Stomach (tissue), 9 donors: ENCODE results near the gene UXS1. TPM values are rescaled to one million over a fixed set of nuclear protein-coding genes. Genes with fewer than 3 reads are reported as not detected.

Experiments
- DNase-seq, 2 donors: peaks; one replicate each; pipeline versions ENCODE4 v3.0.0 to v3.0.0-alpha.2; 2013 to 2019
- H3K27ac ChIP-seq, 5 donors: fragments of 200-600 bp in 4 of 5; sonication (generic) in 4 of 5; one replicate each; pipeline ENCODE4 v1.5.1; 2013 to 2019; ENCODE audit warnings: mild to moderate bottlenecking in 1 of 5, moderate library complexity in 1 of 5
- H3K27me3 ChIP-seq, 3 donors: fragments of 200-600 bp; sonication (generic); one replicate each; pipeline ENCODE4 v1.5.1; 2017 to 2019; ENCODE audit warnings: mixed run types in 1 of 3
- H3K36me3 ChIP-seq, 4 donors: fragments of 200-600 bp; sonication (generic); 1 replicate in 3 of 4; 2 replicates in 1 of 4; pipeline ENCODE4 v1.5.1; 2016 to 2019
- H3K4me1 ChIP-seq, 4 donors: fragments of 200-600 bp; sonication (generic); one replicate each; pipeline ENCODE4 v1.5.1; 2016 to 2019
- H3K4me3 ChIP-seq, 4 donors: fragments of 200-600 bp; sonication (generic) in 3 of 4; one replicate each; pipeline ENCODE4 v1.5.1; 2016 to 2019; ENCODE audit warnings: mild to moderate bottlenecking in 1 of 4
- H3K9me3 ChIP-seq, 4 donors: fragments of 200-600 bp; sonication (generic); one replicate each; pipeline ENCODE4 v1.5.1; 2016 to 2019
- EP300 ChIP-seq: sonication (generic); formaldehyde crosslinking; IDR thresholded peaks from one replicate; pipeline ENCODE4 v1.6.1; 2017; ENCODE audit warnings: antibody characterized with exemption
- POLR2A ChIP-seq, 4 donors: fragments of 450-650 bp; IDR thresholded peaks; one replicate each; pipeline ENCODE4 v1.6.1; 2016; ENCODE audit warnings: antibody characterized with exemption in 4 of 4, control low read depth in 2 of 4, mild to moderate bottlenecking in 1 of 4, moderate library complexity in 1 of 4
- POLR2AphosphoS5 ChIP-seq, 3 donors: sonication (generic); formaldehyde crosslinking; IDR thresholded peaks; one replicate each; pipeline ENCODE4 v1.6.1; 2016; ENCODE audit warnings: antibody characterized with exemption in 3 of 3
- WGBS, 5 donors: extraction: QIAGEN DNeasy Blood & Tissue Kit in 3 of 5; methylation state at CpG; one replicate each; pipeline versions ENCODE4 v1.1.5 to v1.1.7; 2013 to 2018; 5-methylcytosine and 5-hydroxymethylcytosine counted together
- intact Hi-C: fragments of 100-400 bp; cut with DNase I; formaldehyde crosslinking; loops from one replicate; pipeline ENCODE4 v1.15.1; 2023; ENCODE audit warnings: low total_unique reads
- polyA plus RNA-seq, 3 donors: library from polyadenylated mRNA; stranded (reverse); fragments of 200-250 nt; gene quantifications; one replicate each; pipeline ENCODE4 v1.2.3, GENCODE V29; 2013
- total RNA-seq, 5 donors: library from RNA; depleted of rRNA; stranded (reverse); fragments of >200 nt; gene quantifications; one replicate each; pipeline versions ENCODE4 v1.1.0 to v1.2.3, GENCODE V29; 2014 to 2016
- TF ChIP-seq, protein P1 (sequence below), 7 experiments: fragments of 450-650 bp in 4 of 7; fragments of 200-600 bp in 3 of 7; sonication (generic) in 3 of 7; IDR thresholded peaks; one replicate each; pipeline ENCODE4 v1.5.1; 2016 to 2019; ENCODE audit warnings: antibody characterized with exemption in 7 of 7, control low read depth in 2 of 7, mild to moderate bottlenecking in 1 of 7
- donor health status: healthy with polysubstance abuse.
- donor health status: Bipolar disorder and iron deficiency.
- donor health status: healthy.

Gene UXS1
- total and polyA plus RNA-seq, 8 donors = 7.0 to 111 (median 16.8) TPM

DNA sequence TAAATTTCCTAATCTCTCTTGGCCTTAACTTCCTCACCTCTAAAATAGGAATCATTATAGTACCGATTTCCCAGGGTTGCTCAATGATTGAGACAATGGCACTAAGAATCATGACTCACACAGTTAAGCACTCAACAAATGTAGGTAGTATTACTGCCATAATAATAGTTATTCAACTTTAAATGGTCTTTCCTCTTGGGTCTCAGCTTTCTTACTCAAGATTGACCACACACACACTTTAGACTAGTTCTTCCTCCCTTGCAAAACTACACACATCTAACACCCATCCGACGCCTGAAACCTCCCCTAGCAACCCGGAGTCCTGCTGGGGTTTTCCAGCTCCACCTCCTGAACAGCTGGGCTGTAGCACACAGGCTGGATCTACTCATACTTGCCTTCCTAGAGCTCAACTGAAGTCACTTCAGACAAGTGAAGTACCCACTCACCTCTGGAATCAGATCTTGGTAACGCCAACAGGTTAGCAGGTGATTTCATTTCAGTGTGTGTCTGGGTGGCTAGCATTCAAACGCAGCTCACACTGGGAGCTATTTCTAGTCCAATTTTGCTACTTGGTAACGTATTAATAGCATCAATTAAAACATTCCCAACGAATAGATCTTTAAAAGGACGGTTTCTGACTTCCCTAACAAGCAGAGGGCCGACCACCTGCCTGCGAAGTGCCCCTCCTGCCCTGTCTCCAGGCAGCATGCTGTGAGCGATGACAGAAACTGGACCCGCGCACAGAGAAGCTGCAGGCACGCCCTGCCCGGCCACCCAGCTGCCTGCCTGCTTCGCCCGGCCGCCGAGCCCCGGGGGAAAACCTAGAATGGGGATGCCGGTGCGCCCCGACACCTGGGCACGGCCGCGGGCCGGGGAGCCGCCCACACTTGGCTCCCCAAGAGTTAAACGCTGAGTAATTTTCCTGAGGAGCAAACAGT, 1.1 kb downstream of the UXS1 start:
- Histone ChIP-seq H3K27ac (peak overlapping the region; percentile 83 to 94 (median 90)), H3K9me3 (no peaks in the 10 kb centered on the region), H3K4me3 (peak overlapping the region; percentile 86 to 97 (median 93)), H3K4me1 (peaks cover 13 to 67% (median 38%) of the 10 kb centered on the region in 4 donors), H3K27me3 (no peaks in the 10 kb centered on the region), H3K36me3 (no peaks in the 10 kb centered on the region)
- intact Hi-C loops = loop anchor here (10.0 kb wide), 1 partner anchor 78 kb away; no protein-coding TSS in a partner anchor
- peak in 2 of 3 donors; percentile 2 to 27 for TF ChIP-seq POLR2AphosphoS5 (IDR thresholded peaks at IDR 0.05)
- TF ChIP-seq, protein P1, sequence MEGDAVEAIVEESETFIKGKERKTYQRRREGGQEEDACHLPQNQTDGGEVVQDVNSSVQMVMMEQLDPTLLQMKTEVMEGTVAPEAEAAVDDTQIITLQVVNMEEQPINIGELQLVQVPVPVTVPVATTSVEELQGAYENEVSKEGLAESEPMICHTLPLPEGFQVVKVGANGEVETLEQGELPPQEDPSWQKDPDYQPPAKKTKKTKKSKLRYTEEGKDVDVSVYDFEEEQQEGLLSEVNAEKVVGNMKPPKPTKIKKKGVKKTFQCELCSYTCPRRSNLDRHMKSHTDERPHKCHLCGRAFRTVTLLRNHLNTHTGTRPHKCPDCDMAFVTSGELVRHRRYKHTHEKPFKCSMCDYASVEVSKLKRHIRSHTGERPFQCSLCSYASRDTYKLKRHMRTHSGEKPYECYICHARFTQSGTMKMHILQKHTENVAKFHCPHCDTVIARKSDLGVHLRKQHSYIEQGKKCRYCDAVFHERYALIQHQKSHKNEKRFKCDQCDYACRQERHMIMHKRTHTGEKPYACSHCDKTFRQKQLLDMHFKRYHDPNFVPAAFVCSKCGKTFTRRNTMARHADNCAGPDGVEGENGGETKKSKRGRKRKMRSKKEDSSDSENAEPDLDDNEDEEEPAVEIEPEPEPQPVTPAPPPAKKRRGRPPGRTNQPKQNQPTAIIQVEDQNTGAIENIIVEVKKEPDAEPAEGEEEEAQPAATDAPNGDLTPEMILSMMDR (IDR thresholded peaks at IDR 0.05) = no peak
- 1 to 2% (median 1%) methylated on average over 14 to 30 of the region's 30 CpGs for WGBS, 5 donors
- DNase-seq = peak; percentile 51 to 87

DNA sequence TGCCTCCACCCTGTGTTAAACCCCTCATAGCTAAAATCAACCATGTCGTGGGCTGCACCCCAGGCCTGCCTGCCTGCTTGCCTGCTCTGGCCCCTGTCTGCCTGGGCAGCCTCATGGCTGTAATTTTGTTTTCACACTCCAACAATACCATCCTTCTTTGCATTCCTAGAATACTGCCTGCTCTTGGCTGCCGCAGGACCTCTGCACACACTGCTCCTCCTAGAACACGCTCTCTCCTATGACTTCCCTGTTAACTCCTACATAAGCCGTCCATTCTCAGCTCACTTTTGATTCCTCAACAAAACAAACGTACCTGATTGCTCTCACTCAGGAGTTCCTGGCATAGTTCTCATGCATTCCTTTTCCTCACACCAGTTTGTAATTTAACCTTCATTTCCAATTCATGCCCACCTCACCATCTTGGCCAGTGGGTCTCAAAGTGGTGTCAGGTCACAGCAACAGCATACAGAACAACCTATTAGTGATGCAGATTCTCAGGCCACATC, 2.5 kb downstream of the UXS1 start:
- Histone ChIP-seq H3K27ac (no peak overlapping the region), H3K4me1 (peaks cover 13 to 61% (median 35%) of the 10 kb centered on the region in 4 donors), H3K9me3 (no peaks in the 10 kb centered on the region), H3K36me3 (no peaks in the 10 kb centered on the region), H3K4me3 (no peak overlapping the region), H3K27me3 (no peaks in the 10 kb centered on the region)
- TF ChIP-seq, protein P1 (IDR thresholded peaks at IDR 0.05) = no peak
- TF ChIP-seq POLR2AphosphoS5 (IDR thresholded peaks at IDR 0.05) = no peak
- no peak for TF ChIP-seq EP300
- TF ChIP-seq POLR2A (IDR thresholded peaks at IDR 0.05) = no peak
- intact Hi-C loops = loop anchor here (10.0 kb wide), 1 partner anchor 77 kb away; no protein-coding TSS in a partner anchor
- no peak for DNase-seq
- WGBS, 5 donors = 68 to 86% (median 74%) methylated on average over 5 of the region's 5 CpGs

DNA sequence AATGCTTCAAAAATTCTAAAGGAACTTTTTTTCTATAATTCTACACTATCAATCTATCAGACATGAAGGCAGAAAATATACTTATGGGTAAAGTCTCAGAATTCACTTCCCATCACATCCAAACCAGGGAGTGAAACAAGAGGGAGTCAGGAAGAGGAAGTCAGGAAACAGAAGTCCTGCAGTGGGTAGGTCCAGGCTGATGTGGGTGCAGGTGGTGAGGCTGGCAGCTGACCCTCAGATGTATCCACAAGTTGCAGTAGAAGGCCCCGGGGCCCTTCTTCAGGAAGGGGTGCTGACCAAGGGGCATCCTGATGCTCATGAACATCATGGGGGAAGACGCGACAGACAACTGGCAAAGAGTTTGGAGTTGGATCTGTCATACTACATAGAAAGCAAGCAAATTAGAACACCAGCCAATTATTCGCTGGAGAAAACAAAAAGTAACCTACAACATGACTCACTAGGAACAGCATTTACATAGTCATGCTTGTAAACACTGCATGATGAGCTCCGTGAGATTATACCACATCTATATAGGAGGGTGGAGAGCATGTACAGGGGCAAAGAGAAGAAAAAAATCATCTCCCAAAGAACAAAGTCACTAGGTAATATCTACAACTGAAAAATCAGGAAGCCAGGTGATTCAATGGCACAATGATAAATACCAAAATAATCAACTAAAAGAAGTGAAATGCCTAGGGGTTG, 4.2 kb downstream of the UXS1 start:
- no peaks in the 10 kb centered on the region for H3K9me3 ChIP-seq
- H3K36me3 ChIP-seq = no peaks in the 10 kb centered on the region
- no peak overlapping the region for H3K4me3 ChIP-seq
- peak overlapping the region in 3 of 5 donors; percentile 23 to 56 (median 54) for H3K27ac ChIP-seq
- H3K4me1 ChIP-seq = peaks cover 7 to 55% (median 30%) of the 10 kb centered on the region in 4 donors
- intact Hi-C loops = loop anchor here (10.0 kb wide), 1 partner anchor 75 kb away; no protein-coding TSS in a partner anchor
- TF ChIP-seq POLR2A (IDR thresholded peaks at IDR 0.05) (no peak), EP300 (no peak), POLR2AphosphoS5 (IDR thresholded peaks at IDR 0.05) (no peak)
- TF ChIP-seq, protein P1 (IDR thresholded peaks at IDR 0.05) = no peak
- 66 to 78% (median 75%) methylated on average over 5 of the region's 5 CpGs for WGBS, 5 donors
- no peaks in the 10 kb centered on the region for H3K27me3 ChIP-seq
- no peak for DNase-seq

DNA sequence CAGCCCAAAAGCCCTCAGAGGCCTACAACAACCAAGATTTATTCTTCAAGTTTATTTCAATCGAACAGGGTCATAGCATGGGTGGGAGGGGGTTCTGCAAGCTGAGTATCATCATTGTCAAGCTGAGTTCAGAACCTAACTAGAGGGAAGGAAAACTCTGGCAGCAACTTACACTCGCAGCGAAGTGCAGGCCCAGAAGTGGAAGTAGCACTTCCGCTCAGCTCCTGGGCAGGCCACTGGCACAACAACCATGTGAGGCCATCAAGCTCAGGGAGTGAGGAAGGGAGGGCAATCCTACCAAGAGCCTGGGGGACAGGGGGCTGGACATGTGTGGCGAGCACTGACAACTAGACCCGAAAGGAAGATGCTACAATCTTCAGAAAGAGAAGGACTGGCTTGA, 4.8 kb downstream of the UXS1 start:
- WGBS, 5 donors = 62 to 91% (median 79%) methylated on average over 6 of the region's 6 CpGs
- Histone ChIP-seq H3K27me3 (no peaks in the 10 kb centered on the region), H3K4me1 (peaks cover 6 to 58% (median 29%) of the 10 kb centered on the region in 4 donors), H3K9me3 (no peaks in the 10 kb centered on the region), H3K4me3 (no peak overlapping the region), H3K36me3 (no peaks in the 10 kb centered on the region), H3K27ac (peak overlapping the region in 2 of 5 donors; percentile 23 to 56)
- DNase-seq = no peak
- intact Hi-C loops = no loop called here
- TF ChIP-seq EP300 (no peak), POLR2AphosphoS5 (IDR thresholded peaks at IDR 0.05) (no peak), POLR2A (IDR thresholded peaks at IDR 0.05) (no peak)
- TF ChIP-seq, protein P1 (IDR thresholded peaks at IDR 0.05) = no peak
